Measurements from ENCODE around the gene TAOK2. TPM values are rescaled to one million over a fixed set of nuclear protein-coding genes. Genes with fewer than 3 reads are reported as not detected.
A peak's percentile ranks its signal among the peaks of the same experiment; 100 is the strongest.

TAOK2 gene
- total RNA-seq, 6 experiments from 2014 or later, result 15.8 to 19.6 (median 17.2) TPM

DNA sequence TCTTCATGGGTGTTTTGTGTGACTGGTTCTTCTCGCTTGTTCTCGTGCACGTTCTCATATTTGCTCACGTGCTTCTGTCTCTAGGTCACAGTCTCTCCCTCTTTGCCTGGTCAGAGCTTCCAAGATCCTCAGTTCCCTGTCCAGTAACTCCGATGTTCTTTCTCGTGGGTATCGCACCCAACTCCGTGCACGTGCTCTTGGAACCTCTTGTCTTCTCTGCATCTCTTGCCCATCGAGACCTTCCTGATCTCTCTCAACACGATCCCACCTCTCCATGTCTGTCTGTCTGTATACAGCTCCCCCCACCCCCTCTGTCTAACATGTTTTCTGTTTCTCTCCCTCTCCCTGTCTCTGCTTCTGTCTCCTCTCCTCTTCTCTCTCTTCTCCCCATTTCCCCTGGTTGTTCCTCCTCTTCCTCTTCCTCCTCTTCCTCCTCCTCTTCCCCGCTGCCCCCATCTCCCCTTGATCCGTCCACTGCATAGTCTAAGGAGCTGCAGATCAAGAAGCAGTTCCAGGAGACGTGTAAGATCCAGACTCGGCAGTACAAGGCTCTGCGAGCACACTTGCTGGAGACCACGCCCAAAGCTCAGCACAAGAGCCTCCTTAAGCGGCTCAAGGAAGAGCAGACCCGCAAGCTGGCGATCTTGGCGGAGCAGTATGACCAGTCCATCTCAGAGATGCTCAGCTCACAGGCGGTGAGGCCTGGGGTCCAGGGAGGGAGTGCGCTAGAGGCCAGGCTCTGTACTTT lies 15.6 kb downstream of the TAOK2 start:
- no peak overlapping the region for H3K27ac ChIP-seq
- TF ChIP-seq, protein P1, sequence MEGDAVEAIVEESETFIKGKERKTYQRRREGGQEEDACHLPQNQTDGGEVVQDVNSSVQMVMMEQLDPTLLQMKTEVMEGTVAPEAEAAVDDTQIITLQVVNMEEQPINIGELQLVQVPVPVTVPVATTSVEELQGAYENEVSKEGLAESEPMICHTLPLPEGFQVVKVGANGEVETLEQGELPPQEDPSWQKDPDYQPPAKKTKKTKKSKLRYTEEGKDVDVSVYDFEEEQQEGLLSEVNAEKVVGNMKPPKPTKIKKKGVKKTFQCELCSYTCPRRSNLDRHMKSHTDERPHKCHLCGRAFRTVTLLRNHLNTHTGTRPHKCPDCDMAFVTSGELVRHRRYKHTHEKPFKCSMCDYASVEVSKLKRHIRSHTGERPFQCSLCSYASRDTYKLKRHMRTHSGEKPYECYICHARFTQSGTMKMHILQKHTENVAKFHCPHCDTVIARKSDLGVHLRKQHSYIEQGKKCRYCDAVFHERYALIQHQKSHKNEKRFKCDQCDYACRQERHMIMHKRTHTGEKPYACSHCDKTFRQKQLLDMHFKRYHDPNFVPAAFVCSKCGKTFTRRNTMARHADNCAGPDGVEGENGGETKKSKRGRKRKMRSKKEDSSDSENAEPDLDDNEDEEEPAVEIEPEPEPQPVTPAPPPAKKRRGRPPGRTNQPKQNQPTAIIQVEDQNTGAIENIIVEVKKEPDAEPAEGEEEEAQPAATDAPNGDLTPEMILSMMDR (IDR thresholded peaks at IDR 0.05), result no peak
- TF ChIP-seq POLR2A (IDR thresholded peaks at IDR 0.05), result no peak
- peak in 1 of 3 donors; percentile 35 for DNase-seq
- 86% methylated on average over 14 of the region's 23 CpGs for WGBS (ENCODE audit: insufficient coverage, low coverage, low lambda C conversion rate, missing lambda C conversion rate)
- intact Hi-C loops (cut with DNase I), result no loop called here
- H3K4me3 ChIP-seq, result no peak overlapping the region
- H3K4me1 ChIP-seq, result peaks cover 0 to 5% (median 0%) of the 10 kb centered on the region in 4 donors
- no peaks in the 10 kb centered on the region for H3K27me3 ChIP-seq
- H3K36me3 ChIP-seq, result peaks cover 0 to 64% (median 30%) of the 10 kb centered on the region in 4 donors
- no peaks in the 10 kb centered on the region for H3K9me3 ChIP-seq
- no peak for ATAC-seq

GRCh38 chr16:29990034-29990433 lies 16.4 kb downstream of the TAOK2 start:
- no peak overlapping the region for H3K27ac ChIP-seq
- H3K36me3 ChIP-seq, result peaks cover 0 to 57% (median 27%) of the 10 kb centered on the region in 4 donors
- no peaks in the 10 kb centered on the region for H3K9me3 ChIP-seq
- H3K4me3 ChIP-seq, result no peak overlapping the region
- no peak for ATAC-seq
- H3K27me3 ChIP-seq, result no peaks in the 10 kb centered on the region
- peaks cover 0 to 13% (median 3%) of the 10 kb centered on the region in 4 donors for H3K4me1 ChIP-seq
- DNase-seq, result no peak
- TF ChIP-seq, protein P1 (IDR thresholded peaks at IDR 0.05), result no peak
- TF ChIP-seq POLR2A (IDR thresholded peaks at IDR 0.05), result no peak
- intact Hi-C loops (cut with DNase I), result loop anchor here in 1 of 2 donors (10.0 kb wide), 1 partner anchor 175 kb away; the partner anchor contains the start of genes PAGR1 and PRRT2
- WGBS (ENCODE audit: insufficient coverage, low coverage, low lambda C conversion rate, missing lambda C conversion rate), result 95% methylated on average over 2 of the region's 2 CpGs

- no CpG with 5 or more reads among the region's 35 CpGs for WGBS (ENCODE audit: insufficient coverage, low coverage, low lambda C conversion rate, missing lambda C conversion rate)
- Histone ChIP-seq H3K27me3 (no peaks in the 10 kb centered on the region), H3K4me1 (peaks cover 0 to 13% (median 3%) of the 10 kb centered on the region in 4 donors), H3K27ac (no peak overlapping the region), H3K36me3 (peaks cover 0 to 47% (median 22%) of the 10 kb centered on the region in 4 donors), H3K4me3 (no peak overlapping the region), H3K9me3 (no peaks in the 10 kb centered on the region)
- DNase-seq, result peak in 2 of 3 donors; percentile 39 to 43
- ATAC-seq, result no peak
- intact Hi-C loops (cut with DNase I), result loop anchor here in 1 of 2 donors (10.0 kb wide), 1 partner anchor 176 kb away; the partner anchor contains the start of genes PAGR1 and PRRT2
- TF ChIP-seq, protein P1 (IDR thresholded peaks at IDR 0.05), result no peak
- no peak for TF ChIP-seq POLR2A (IDR thresholded peaks at IDR 0.05)
These were observed 17.4 kb downstream of the TAOK2 start for GRCh38 chr16:29990883-29991570.

DNA sequence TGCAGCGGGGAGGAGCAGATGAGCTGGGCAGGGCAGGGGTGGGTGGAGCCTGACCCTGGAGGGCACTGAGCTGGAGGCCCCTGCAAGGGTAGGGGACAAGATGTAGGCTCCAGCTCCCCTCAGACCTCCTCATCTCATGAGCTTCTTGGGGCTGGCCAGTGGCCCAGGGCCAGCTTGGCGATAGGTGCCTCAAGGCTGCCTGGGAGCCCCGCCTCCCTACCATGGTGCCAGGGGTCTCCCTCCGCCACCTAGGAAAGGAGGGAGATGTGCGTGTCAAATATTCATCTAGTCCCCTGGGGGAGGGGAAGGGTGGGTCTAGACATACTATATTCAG lies 17.9 kb downstream of the TAOK2 start:
- ATAC-seq, result no peak
- H3K9me3 ChIP-seq, result no peaks in the 10 kb centered on the region
- no peak overlapping the region for H3K27ac ChIP-seq
- H3K4me1 ChIP-seq, result peaks cover 0 to 13% (median 3%) of the 10 kb centered on the region in 4 donors
- H3K4me3 ChIP-seq, result no peak overlapping the region
- TF ChIP-seq, protein P1 (IDR thresholded peaks at IDR 0.05), result no peak
- no peak for TF ChIP-seq POLR2A (IDR thresholded peaks at IDR 0.05)
- no CpG with 5 or more reads among the region's 5 CpGs for WGBS (ENCODE audit: insufficient coverage, low coverage, low lambda C conversion rate, missing lambda C conversion rate)
- intact Hi-C loops (cut with DNase I), result loop anchor here in 1 of 2 donors (10.0 kb wide), 1 partner anchor 177 kb away; the partner anchor contains the start of genes PAGR1 and PRRT2
- DNase-seq, result peak in 1 of 3 donors; percentile 34
- peaks cover 0 to 42% (median 17%) of the 10 kb centered on the region in 4 donors for H3K36me3 ChIP-seq
- no peaks in the 10 kb centered on the region for H3K27me3 ChIP-seq

All from right lobe of liver (tissue), 6 donors.